Activated CD8-positive, alpha-beta T cell treated with anti-CD3 and anti-CD28 coated beads for 36 hours (primary cell): ENCODE measurements around the gene CLIP4. TPM values are rescaled to one million over a fixed set of nuclear protein-coding genes. Genes with fewer than 3 reads are reported as not detected.

ENCODE experiments used
- ATAC-seq: fragments of 200-7000 bp; cut with Tn5 transposase; one replicate; pipeline ENCODE4 v1.10.0; 2021; ENCODE audit warnings: mild to moderate bottlenecking, moderate library complexity
- CTCF ChIA-PET: fragments of 350-600 bp; sonication (Branson Sonifier 250); formaldehyde crosslinking; loops from one replicate; lab custom pipeline; 2021; ENCODE audit warnings: antibody characterized with exemption; lab: Charles Lee
- POLR2A ChIA-PET: fragments of 350-600 bp; sonication (Branson Sonifier 250); formaldehyde crosslinking; loops from one replicate; lab custom pipeline; 2021; ENCODE audit warnings: antibody characterized with exemption; lab: Charles Lee
- DNase-seq: peaks from one replicate; pipeline ENCODE4 v3.0.0-alpha.2; 2020
- H3K27ac Mint-ChIP-seq: one replicate; pipeline ENCODE4 v1.8.0; 2021; ENCODE audit warnings: mild to moderate bottlenecking, mixed read lengths
- H3K27me3 Mint-ChIP-seq: one replicate; pipeline ENCODE4 v1.8.0; 2021; ENCODE audit warnings: mixed read lengths
- H3K36me3 Mint-ChIP-seq: one replicate; pipeline ENCODE4 v1.8.0; 2021; ENCODE audit warnings: low read depth, mixed read lengths
- H3K4me1 Mint-ChIP-seq: one replicate; pipeline ENCODE4 v1.8.0; 2021; ENCODE audit warnings: low read depth, mixed read lengths
- H3K4me3 Mint-ChIP-seq: one replicate; pipeline ENCODE4 v1.8.0; 2021; ENCODE audit warnings: mild to moderate bottlenecking, moderate library complexity, mixed read lengths
- H3K9me3 Mint-ChIP-seq: one replicate; pipeline ENCODE4 v1.8.0; 2021; ENCODE audit warnings: mixed read lengths
- intact Hi-C: fragments of 100-400 bp; cut with micrococcal nuclease; formaldehyde crosslinking; loops from one replicate; pipeline ENCODE4 v1.10.0; 2022
- total RNA-seq, 2 experiments: library from RNA; stranded (reverse); gene quantifications; one replicate each; pipeline ENCODE4 v1.2.3, GENCODE V29; 2021
- TF ChIP-seq, protein P1 (sequence below): fragments of 200-600 bp; IDR thresholded peaks from one replicate; pipeline ENCODE4 v1.8.0; 2022; ENCODE audit warnings: antibody characterized with exemption, mild to moderate bottlenecking

Gene CLIP4
- total RNA-seq, 2 experiments from 2014 or later, result 25.3 to 28.3 TPM

DNA sequence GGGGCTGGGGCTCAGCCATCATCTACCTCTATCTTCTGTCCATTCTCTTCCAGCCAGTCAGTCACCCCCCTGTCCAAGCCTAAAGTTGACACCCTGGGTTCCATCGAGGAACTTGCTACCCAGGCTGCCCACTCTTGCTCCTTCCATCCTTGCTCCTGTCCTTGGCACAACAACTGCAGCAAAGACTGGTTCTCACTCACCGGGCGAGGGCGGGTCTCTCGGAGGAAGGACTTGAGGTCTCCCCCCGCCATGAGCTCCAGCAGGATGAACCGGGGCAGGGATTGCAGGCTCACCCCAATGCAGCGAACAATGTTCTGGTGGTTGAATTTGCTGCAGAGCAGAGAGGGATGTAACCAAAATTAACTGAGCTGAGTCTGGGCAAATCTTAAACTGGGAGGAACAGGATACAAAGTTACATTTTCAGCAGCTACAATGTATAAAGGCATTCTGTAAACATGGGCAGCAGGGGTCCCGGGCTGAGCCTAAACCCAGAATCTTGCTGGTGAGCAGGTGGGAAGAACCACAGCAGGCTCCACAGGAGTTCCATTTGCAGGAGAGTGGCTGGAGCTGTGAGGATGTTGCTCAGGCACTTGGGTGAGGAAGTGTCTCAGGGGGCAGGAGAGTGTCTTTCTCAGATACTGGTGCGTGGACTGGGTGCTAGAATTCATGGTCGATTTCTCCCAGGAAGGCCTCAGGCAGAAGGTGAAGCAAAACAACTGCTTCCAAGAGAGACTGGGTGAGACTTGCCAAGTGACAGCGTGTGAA is 105.5 kb downstream of the CLIP4 start:
- Mint-ChIP-seq H3K27ac (no peak overlapping the region), H3K9me3 (no peaks in the 10 kb centered on the region), H3K4me1 (no peaks in the 10 kb centered on the region), H3K36me3 (no peaks in the 10 kb centered on the region), H3K27me3 (no peaks in the 10 kb centered on the region), H3K4me3 (no peak overlapping the region)
- no peak for ATAC-seq
- ChIA-PET CTCF (no interaction called here), POLR2A (no interaction called here)
- intact Hi-C loops, result no loop called here
- TF ChIP-seq, protein P1, sequence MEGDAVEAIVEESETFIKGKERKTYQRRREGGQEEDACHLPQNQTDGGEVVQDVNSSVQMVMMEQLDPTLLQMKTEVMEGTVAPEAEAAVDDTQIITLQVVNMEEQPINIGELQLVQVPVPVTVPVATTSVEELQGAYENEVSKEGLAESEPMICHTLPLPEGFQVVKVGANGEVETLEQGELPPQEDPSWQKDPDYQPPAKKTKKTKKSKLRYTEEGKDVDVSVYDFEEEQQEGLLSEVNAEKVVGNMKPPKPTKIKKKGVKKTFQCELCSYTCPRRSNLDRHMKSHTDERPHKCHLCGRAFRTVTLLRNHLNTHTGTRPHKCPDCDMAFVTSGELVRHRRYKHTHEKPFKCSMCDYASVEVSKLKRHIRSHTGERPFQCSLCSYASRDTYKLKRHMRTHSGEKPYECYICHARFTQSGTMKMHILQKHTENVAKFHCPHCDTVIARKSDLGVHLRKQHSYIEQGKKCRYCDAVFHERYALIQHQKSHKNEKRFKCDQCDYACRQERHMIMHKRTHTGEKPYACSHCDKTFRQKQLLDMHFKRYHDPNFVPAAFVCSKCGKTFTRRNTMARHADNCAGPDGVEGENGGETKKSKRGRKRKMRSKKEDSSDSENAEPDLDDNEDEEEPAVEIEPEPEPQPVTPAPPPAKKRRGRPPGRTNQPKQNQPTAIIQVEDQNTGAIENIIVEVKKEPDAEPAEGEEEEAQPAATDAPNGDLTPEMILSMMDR, result no peak
- no peak for DNase-seq

DNA sequence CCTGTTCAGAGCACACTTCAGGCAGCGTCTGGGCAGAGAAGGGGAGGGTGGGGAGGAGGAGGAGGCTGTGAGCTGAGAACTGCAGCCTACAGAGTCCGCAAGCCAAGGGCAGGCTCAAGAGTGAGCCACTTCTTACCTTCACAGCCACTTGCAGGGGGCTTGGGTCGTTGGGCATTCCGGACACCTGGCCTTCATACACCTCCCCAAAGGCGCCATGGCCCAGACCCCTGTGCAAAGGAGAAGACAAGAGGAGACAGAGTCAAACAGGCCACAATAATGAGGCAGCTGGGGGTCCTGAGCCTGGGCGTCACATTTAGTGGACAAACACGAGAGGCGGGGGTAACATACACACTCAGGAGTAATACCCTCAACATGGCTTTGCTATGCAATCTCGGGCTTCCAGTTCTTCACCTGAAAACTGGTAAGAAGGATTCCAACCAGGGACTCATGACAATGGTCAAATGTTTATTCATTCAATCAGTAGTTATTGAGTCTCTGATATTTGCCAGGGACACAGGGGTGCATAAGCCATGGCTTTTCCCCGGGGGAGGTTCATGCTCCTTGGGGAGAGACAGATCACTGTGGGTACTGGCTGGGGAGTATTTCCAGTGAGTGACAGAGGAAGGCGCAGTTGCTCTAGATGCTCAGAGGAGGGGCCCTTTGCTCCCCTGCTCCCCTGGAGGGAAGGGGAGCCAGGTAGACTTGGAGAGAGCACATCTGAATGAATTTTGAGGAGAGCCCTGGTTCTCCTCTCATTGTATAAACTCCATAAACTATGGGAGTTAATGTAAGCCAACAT is 107.4 kb downstream of the CLIP4 start:
- TF ChIP-seq, protein P1, result no peak
- Mint-ChIP-seq H3K27me3 (no peaks in the 10 kb centered on the region), H3K27ac (no peak overlapping the region), H3K4me3 (no peak overlapping the region), H3K36me3 (no peaks in the 10 kb centered on the region), H3K9me3 (no peaks in the 10 kb centered on the region), H3K4me1 (no peaks in the 10 kb centered on the region)
- ATAC-seq, result no peak
- CTCF ChIA-PET, result no interaction called here
- intact Hi-C loops, result no loop called here
- no peak for DNase-seq
- POLR2A ChIA-PET, result interaction anchor here (1.1 kb wide), 1 partner anchor 678 kb away, joined by 3 read pairs; no protein-coding TSS in a partner anchor

DNA sequence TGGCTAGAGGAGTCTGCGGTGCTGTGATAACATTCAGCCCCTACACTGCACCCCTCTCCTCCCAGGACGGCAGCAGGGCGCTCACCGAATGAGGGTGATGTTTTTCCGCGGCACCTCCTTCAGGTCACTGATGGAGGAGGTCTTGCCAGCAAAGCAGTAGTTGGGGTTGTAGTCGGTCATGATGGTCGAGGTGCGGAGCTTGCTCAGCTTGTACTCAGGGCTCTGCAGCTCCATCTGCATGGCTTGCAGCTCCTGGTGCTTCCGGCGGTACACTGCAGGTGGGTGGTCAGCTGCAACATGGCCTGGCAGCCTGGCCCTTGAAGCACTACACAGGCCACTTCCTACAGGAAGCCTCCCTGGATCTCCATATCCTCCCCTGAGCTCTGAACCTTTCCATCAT is 108.0 kb downstream of the CLIP4 start:
- Mint-ChIP-seq H3K4me3 (no peak overlapping the region), H3K27me3 (no peaks in the 10 kb centered on the region), H3K27ac (no peak overlapping the region), H3K9me3 (no peaks in the 10 kb centered on the region), H3K4me1 (no peaks in the 10 kb centered on the region), H3K36me3 (no peaks in the 10 kb centered on the region)
- no peak for DNase-seq
- intact Hi-C loops, result no loop called here
- POLR2A ChIA-PET, result interaction anchor here (1.1 kb wide), 1 partner anchor 678 kb away, joined by 3 read pairs; no protein-coding TSS in a partner anchor
- TF ChIP-seq, protein P1, result no peak
- CTCF ChIA-PET, result interaction anchor here (1.2 kb wide), 2 partner anchors 14 to 15 kb away, joined by 3 read pairs; no protein-coding TSS in a partner anchor
- ATAC-seq, result no peak

DNA sequence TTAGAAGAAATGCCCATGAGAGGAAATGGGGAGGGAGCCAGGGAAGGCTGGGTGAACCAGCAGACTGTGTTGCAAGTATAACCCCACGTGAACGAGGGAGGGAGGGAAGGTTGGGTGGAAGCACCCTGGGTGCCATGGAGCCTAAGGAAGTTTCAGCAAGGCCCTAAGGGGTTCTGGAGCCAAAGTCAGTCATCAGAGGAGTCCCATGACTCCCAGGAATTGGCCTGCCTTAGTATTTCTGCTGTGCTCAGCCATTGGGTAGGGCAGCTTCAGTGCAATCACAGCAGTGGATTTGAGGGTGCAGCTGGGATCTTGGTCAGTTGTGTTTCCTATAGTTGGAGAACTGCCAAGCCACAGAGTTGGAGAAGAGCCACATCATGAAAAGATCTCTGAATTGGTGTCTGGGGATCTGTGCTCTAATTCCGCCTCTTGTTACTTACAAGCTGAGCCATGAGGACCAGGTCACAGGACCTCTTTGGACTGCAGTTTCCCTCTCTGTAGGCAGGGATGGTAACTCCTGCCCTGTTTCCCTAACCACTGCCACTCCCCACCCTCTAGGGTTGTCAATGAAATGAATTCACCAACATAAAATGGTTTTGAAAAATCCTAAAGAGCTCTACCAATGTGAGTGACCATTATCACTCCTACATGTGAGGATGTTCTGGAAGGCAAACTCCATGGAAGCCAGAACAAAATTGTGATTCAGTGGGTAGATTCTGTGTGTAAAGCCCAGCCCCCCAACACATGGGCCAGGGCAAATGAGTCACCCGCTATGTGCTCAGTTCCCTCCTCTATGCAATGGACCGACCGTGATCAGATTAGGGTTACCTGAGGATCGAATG is 108.9 kb downstream of the CLIP4 start:
- Mint-ChIP-seq H3K9me3 (no peaks in the 10 kb centered on the region), H3K36me3 (no peaks in the 10 kb centered on the region), H3K27ac (no peak overlapping the region), H3K4me3 (no peak overlapping the region), H3K27me3 (no peaks in the 10 kb centered on the region), H3K4me1 (no peaks in the 10 kb centered on the region)
- no peak for ATAC-seq
- intact Hi-C loops, result no loop called here
- DNase-seq, result no peak
- TF ChIP-seq, protein P1, result no peak
- CTCF ChIA-PET, result interaction anchor here (1.2 kb wide), 2 partner anchors 15 kb away, joined by 3 read pairs; no protein-coding TSS in a partner anchor
- POLR2A ChIA-PET, result interaction anchor here (1.1 kb wide), 1 partner anchor 677 kb away, joined by 3 read pairs; no protein-coding TSS in a partner anchor
